ENCODE results near the gene USH2A. TPM values are rescaled to one million over a fixed set of nuclear protein-coding genes. Genes with fewer than 3 reads are reported as not detected.

USH2A gene
- total RNA-seq, 4 donors from 2014 or later, result under 0.01 to 1.0 (median under 0.01) TPM; not detected in 1

DNA sequence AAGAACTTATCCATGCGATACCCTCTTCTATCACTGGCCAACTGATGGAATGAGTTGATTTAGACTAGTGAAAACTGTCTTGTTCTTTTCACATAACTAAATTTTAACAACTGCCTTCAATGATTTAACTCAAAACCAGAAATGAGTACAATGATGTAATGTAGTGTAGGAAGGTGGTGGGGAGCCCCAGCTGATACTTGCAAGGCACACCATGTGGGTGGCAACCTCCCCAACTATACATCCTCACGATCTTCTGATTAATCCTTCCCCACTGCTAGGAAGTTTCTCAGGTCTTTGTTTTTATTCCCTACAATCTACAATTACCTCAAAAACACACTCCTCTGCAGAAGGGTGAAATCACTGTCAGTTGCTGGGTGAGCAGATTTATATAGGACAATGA lies 755.5 kb downstream of the USH2A start:
- H3K4me1 ChIP-seq, result no peaks in the 10 kb centered on the region
- no peak for TF ChIP-seq EP300 (IDR thresholded peaks at IDR 0.05)
- TF ChIP-seq, protein P1, sequence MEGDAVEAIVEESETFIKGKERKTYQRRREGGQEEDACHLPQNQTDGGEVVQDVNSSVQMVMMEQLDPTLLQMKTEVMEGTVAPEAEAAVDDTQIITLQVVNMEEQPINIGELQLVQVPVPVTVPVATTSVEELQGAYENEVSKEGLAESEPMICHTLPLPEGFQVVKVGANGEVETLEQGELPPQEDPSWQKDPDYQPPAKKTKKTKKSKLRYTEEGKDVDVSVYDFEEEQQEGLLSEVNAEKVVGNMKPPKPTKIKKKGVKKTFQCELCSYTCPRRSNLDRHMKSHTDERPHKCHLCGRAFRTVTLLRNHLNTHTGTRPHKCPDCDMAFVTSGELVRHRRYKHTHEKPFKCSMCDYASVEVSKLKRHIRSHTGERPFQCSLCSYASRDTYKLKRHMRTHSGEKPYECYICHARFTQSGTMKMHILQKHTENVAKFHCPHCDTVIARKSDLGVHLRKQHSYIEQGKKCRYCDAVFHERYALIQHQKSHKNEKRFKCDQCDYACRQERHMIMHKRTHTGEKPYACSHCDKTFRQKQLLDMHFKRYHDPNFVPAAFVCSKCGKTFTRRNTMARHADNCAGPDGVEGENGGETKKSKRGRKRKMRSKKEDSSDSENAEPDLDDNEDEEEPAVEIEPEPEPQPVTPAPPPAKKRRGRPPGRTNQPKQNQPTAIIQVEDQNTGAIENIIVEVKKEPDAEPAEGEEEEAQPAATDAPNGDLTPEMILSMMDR (IDR thresholded peaks at IDR 0.05), result no peak
- H3K27ac ChIP-seq, result no peak overlapping the region
- no peaks in the 10 kb centered on the region for H3K36me3 ChIP-seq
- no peak overlapping the region for H3K4me3 ChIP-seq
- no peaks in the 10 kb centered on the region for H3K9me3 ChIP-seq
- H3K27me3 ChIP-seq, result no peaks in the 10 kb centered on the region
- no peak for DNase-seq (ENCODE audit: low spot score in 2 of 2)
- 70 to 75% methylated on average over 2 of the region's 2 CpGs for WGBS, 2 donors

GRCh38 chr1:215665215-215665614 lies 758.0 kb downstream of the USH2A start:
- H3K27ac ChIP-seq, result no peak overlapping the region
- H3K36me3 ChIP-seq, result no peaks in the 10 kb centered on the region
- H3K4me1 ChIP-seq, result no peaks in the 10 kb centered on the region
- H3K27me3 ChIP-seq, result no peaks in the 10 kb centered on the region
- WGBS, 2 donors, result 65 to 68% methylated on average over 4 of the region's 4 CpGs
- DNase-seq (ENCODE audit: low spot score in 2 of 2), result no peak
- no peaks in the 10 kb centered on the region for H3K9me3 ChIP-seq
- H3K4me3 ChIP-seq, result no peak overlapping the region
- TF ChIP-seq, protein P1 (IDR thresholded peaks at IDR 0.05), result no peak
- TF ChIP-seq EP300 (IDR thresholded peaks at IDR 0.05), result no peak
- TF ChIP-seq POLR2A (IDR thresholded peaks at IDR 0.05), result no peak

- no peak for DNase-seq (ENCODE audit: low spot score in 2 of 2)
- WGBS, 2 donors, result 53 to 95% methylated on average over 1 of the region's 1 CpG
- Histone ChIP-seq H3K4me3 (no peak overlapping the region), H3K27ac (no peak overlapping the region), H3K9me3 (no peaks in the 10 kb centered on the region), H3K36me3 (no peaks in the 10 kb centered on the region), H3K27me3 (no peaks in the 10 kb centered on the region), H3K4me1 (no peaks in the 10 kb centered on the region)
- TF ChIP-seq, protein P1 (IDR thresholded peaks at IDR 0.05), result no peak
- no peak for TF ChIP-seq EP300 (IDR thresholded peaks at IDR 0.05)
- no peak for TF ChIP-seq POLR2A (IDR thresholded peaks at IDR 0.05)
Observed at GRCh38 chr1:215661033-215661432, 762.2 kb downstream of the USH2A start.

DNA sequence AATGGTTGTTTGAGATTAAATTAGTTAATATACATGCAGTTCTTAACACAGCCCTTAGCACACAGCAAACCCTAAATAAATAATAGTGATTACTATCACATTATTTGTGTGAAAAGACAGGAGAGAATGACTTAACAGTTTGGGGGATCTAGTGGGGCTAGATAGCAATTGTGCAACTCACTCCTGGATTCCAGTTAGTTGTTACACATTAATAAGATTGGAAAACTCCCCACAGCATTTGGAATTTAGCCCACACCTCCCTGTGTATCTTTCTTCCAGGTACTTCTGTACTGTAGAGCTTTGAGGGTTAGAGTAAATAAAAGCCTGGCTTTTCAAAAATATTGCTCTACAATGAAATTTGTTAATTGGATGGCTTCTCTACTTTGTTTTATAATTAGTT lies 763.0 kb downstream of the USH2A start:
- H3K4me3 ChIP-seq, result no peak overlapping the region
- H3K4me1 ChIP-seq, result no peaks in the 10 kb centered on the region
- no peak overlapping the region for H3K27ac ChIP-seq
- H3K36me3 ChIP-seq, result no peaks in the 10 kb centered on the region
- H3K27me3 ChIP-seq, result no peaks in the 10 kb centered on the region
- no peak for DNase-seq (ENCODE audit: low spot score in 2 of 2)
- no peak for TF ChIP-seq EP300 (IDR thresholded peaks at IDR 0.05)
- no peaks in the 10 kb centered on the region for H3K9me3 ChIP-seq

GRCh38 chr1:215657047-215657446 lies 766.2 kb downstream of the USH2A start:
- H3K4me1 ChIP-seq, result no peaks in the 10 kb centered on the region
- H3K9me3 ChIP-seq, result no peaks in the 10 kb centered on the region
- no peak for TF ChIP-seq POLR2A (IDR thresholded peaks at IDR 0.05)
- TF ChIP-seq, protein P1 (IDR thresholded peaks at IDR 0.05), result no peak
- no peak for TF ChIP-seq EP300 (IDR thresholded peaks at IDR 0.05)
- H3K27me3 ChIP-seq, result no peaks in the 10 kb centered on the region
- DNase-seq (ENCODE audit: low spot score in 2 of 2), result no peak
- no peak overlapping the region for H3K27ac ChIP-seq
- H3K36me3 ChIP-seq, result no peaks in the 10 kb centered on the region
- no peak overlapping the region for H3K4me3 ChIP-seq
- WGBS, 2 donors, result 88 to 90% methylated on average over 4 of the region's 4 CpGs

DNA sequence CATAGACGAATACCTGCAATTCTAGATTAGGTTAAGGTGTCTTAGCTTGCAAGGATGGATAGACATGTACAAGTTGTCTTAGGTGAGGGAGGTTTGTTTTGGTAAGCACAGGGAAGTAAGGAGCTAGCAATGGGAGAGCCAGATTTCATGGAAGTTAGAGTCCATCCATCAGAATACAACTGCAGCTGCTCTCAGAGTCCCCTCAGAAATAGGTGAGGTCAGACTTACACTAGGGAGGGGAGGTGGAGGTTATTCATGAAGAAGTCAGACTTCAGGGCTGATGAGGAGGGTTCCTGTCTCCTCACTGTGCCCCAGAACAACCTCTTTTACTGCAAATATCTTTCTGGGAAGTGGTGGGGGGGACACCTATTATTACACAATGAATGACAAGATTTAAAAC lies 770.9 kb downstream of the USH2A start:
- H3K36me3 ChIP-seq, result no peaks in the 10 kb centered on the region
- no peak for DNase-seq (ENCODE audit: low spot score in 2 of 2)
- no peak for TF ChIP-seq POLR2A (IDR thresholded peaks at IDR 0.05)
- TF ChIP-seq, protein P1 (IDR thresholded peaks at IDR 0.05), result no peak
- no peak for TF ChIP-seq EP300 (IDR thresholded peaks at IDR 0.05)
- H3K9me3 ChIP-seq, result no peaks in the 10 kb centered on the region
- peaks cover 0 to 4% (median 0%) of the 10 kb centered on the region in 4 donors for H3K4me1 ChIP-seq
- no peak overlapping the region for H3K27ac ChIP-seq
- H3K27me3 ChIP-seq, result no peaks in the 10 kb centered on the region
- H3K4me3 ChIP-seq, result no peak overlapping the region
- WGBS, 2 donors, result 78 to 81% methylated on average over 1 of the region's 1 CpG

Data from tibial nerve (tissue), 4 donors.